OCI-LY1 (cell line): ENCODE data around the gene MRPL43.
A peak's percentile ranks its signal among the peaks of the same experiment; 100 is the strongest.

Experiments used
- H2AFZ ChIP-seq: fragments of 200-600 bp; sonication (generic), shearing (Covaris generic); 2 replicates; pipeline ENCODE4 v1.6.0; 2014; ENCODE audit warnings: antibody characterized with exemption, mild to moderate bottlenecking, low read length
- H3F3A ChIP-seq: fragments of 200-600 bp; sonication (generic), shearing (Covaris generic); 2 replicates; pipeline ENCODE4 v1.6.0; 2014; ENCODE audit warnings: mild to moderate bottlenecking, antibody characterized with exemption, low read length, moderate library complexity; ENCODE audit not compliant: insufficient read depth
- H3K27ac ChIP-seq: fragments of 200-600 bp; sonication (generic); 2 replicates; pipeline ENCODE4 v1.5.1; 2014; ENCODE audit warnings: low read length, mixed run types, mild to moderate bottlenecking, low read depth; ENCODE audit not compliant: poor library complexity, severe bottlenecking
- H3K27me3 ChIP-seq: fragments of 200-600 bp; sonication (generic); 2 replicates; pipeline ENCODE4 v1.6.0; 2014; ENCODE audit warnings: antibody characterized with exemption, mild to moderate bottlenecking, low read length, moderate library complexity; ENCODE audit not compliant: insufficient read depth
- H3K36me3 ChIP-seq: fragments of 200-600 bp; sonication (generic); 2 replicates; pipeline ENCODE4 v1.6.1; 2014; ENCODE audit warnings: mild to moderate bottlenecking, antibody characterized with exemption, low read length, moderate library complexity, mixed read lengths; ENCODE audit not compliant: insufficient read depth
- H3K4me1 ChIP-seq: fragments of 200-600 bp; sonication (generic); 2 replicates; pipeline ENCODE4 v1.5.1; 2014; ENCODE audit warnings: mild to moderate bottlenecking, low read length, moderate library complexity; ENCODE audit not compliant: insufficient read depth, severe bottlenecking
- H3K4me2 ChIP-seq: fragments of 200-600 bp; sonication (generic), shearing (Covaris generic); 2 replicates; pipeline ENCODE4 v1.6.1; 2014; ENCODE audit warnings: low read length
- H3K4me3 ChIP-seq: fragments of 200-600 bp; sonication (generic); 2 replicates; pipeline ENCODE4 v1.5.1; 2014; ENCODE audit warnings: low read length, low read depth, mild to moderate bottlenecking, mixed read lengths; ENCODE audit not compliant: poor library complexity, severe bottlenecking
- H3K79me2 ChIP-seq: fragments of 200-600 bp; shearing (Covaris generic); 2 replicates; pipeline ENCODE4 v1.6.1; 2016; ENCODE audit warnings: mixed run types, low read length, mixed read lengths; ENCODE audit not compliant: insufficient read depth
- H3K9ac ChIP-seq: fragments of 200-600 bp; sonication (generic), shearing (Covaris generic); 2 replicates; pipeline ENCODE4 v1.6.1; 2014; ENCODE audit warnings: mild to moderate bottlenecking, low read length, mixed read lengths
- H3K9me2 ChIP-seq: fragments of 200-600 bp; sonication (generic), shearing (Covaris generic); 2 replicates; pipeline ENCODE4 v1.6.1; 2014; ENCODE audit warnings: low read depth, mild to moderate bottlenecking, low read length, mixed read lengths
- H3K9me3 ChIP-seq: fragments of 200-600 bp; shearing (Covaris generic); 2 replicates; pipeline ENCODE4 v1.6.1; 2014; ENCODE audit warnings: low read length, mixed read lengths
- H4K20me1 ChIP-seq: fragments of 200-600 bp; sonication (generic), shearing (Covaris generic); 2 replicates; pipeline ENCODE4 v1.6.0; 2016; ENCODE audit warnings: mild to moderate bottlenecking, low read length; ENCODE audit not compliant: insufficient read depth
- CTCF ChIP-seq: fragments of 200-600 bp; sonication (generic), shearing (Covaris generic); IDR thresholded peaks from 2 replicates; pipeline ENCODE4 v1.5.1; 2017; ENCODE audit warnings: mild to moderate bottlenecking, antibody characterized with exemption, low read length, moderate library complexity, mixed read lengths
- EZH2 ChIP-seq: fragments of 200-600 bp; sonication (generic), shearing (Covaris generic); IDR thresholded peaks from 2 replicates; pipeline ENCODE4 v1.8.0; 2017; ENCODE audit warnings: borderline replicate concordance, mixed run types, mild to moderate bottlenecking, antibody characterized with exemption, low read length, moderate library complexity, mixed read lengths

The MRPL43 gene

GRCh38 chr10:101032637-101033224 lies 45.4 kb upstream of the MRPL43 start:
- Histone ChIP-seq H3K27me3 (0 out of 2 replicates have a peak, but pooled peaks cover 4% of the 10 kb centered on the region), H2AFZ (no peak overlapping the region), H3K27ac (no peak overlapping the region), H3K9me3 (no peaks in the 10 kb centered on the region), H3K4me3 (no peak overlapping the region), H3K9ac (no peak overlapping the region), H3F3A (no peaks in the 10 kb centered on the region), H3K4me1 (peaks cover 10% of the 10 kb centered on the region), H3K36me3 (no peaks in the 10 kb centered on the region), H4K20me1 (no peaks in the 10 kb centered on the region), H3K79me2 (no peaks in the 10 kb centered on the region), H3K4me2 (no peak overlapping the region), H3K9me2 (no peaks in the 10 kb centered on the region)
- no peak for TF ChIP-seq CTCF
- TF ChIP-seq EZH2: no peak

GRCh38 chr10:101031796-101032636 lies 44.7 kb upstream of the MRPL43 start:
- H3K9me3 ChIP-seq: no peaks in the 10 kb centered on the region
- H3K27ac ChIP-seq: no peak overlapping the region
- no peak overlapping the region for H2AFZ ChIP-seq
- H3K79me2 ChIP-seq: no peaks in the 10 kb centered on the region
- H3K9ac ChIP-seq: no peak overlapping the region; the same call in 1 of the 2 replicates
- no peaks in the 10 kb centered on the region for H3K9me2 ChIP-seq
- no peaks in the 10 kb centered on the region for H3K36me3 ChIP-seq
- no peaks in the 10 kb centered on the region for H3F3A ChIP-seq
- no peaks in the 10 kb centered on the region for H4K20me1 ChIP-seq
- H3K4me2 ChIP-seq: peak overlapping the region; percentile 58
- H3K4me1 ChIP-seq: peaks cover 10% of the 10 kb centered on the region
- TF ChIP-seq EZH2: no peak
- TF ChIP-seq CTCF: no peak
- peak overlapping the region; percentile 53 for H3K4me3 ChIP-seq
- 0 out of 2 replicates have a peak, but pooled peaks cover 4% of the 10 kb centered on the region for H3K27me3 ChIP-seq

- H3K79me2 ChIP-seq: no peaks in the 10 kb centered on the region
- no peaks in the 10 kb centered on the region for H3K9me3 ChIP-seq
- H3K4me1 ChIP-seq: peaks cover 10% of the 10 kb centered on the region
- 0 out of 2 replicates have a peak, but pooled peaks cover 4% of the 10 kb centered on the region for H3K27me3 ChIP-seq
- no peaks in the 10 kb centered on the region for H3F3A ChIP-seq
- H3K36me3 ChIP-seq: no peaks in the 10 kb centered on the region
- no peak within 1 kb of the TSS; the same call in 1 of the 2 replicates for H3K9ac ChIP-seq
- TF ChIP-seq EZH2 (no peak), CTCF (no peak)
- H3K4me2 ChIP-seq: peak within 1 kb of the TSS; percentile 58
- H4K20me1 ChIP-seq: no peaks in the 10 kb centered on the region
- no peaks in the 10 kb centered on the region for H3K9me2 ChIP-seq
- peak within 1 kb of the TSS; percentile 53 for H3K4me3 ChIP-seq
- H3K27ac ChIP-seq: no peak within 1 kb of the TSS
- no peak within 1 kb of the TSS for H2AFZ ChIP-seq
Measured at GRCh38 chr10:101031128-101031795, 44.0 kb upstream of the MRPL43 start, which contains the start of the genes PDZD7 and SFXN3. Gene PDZD7, minus strand, starts transcription at chr10:101031129. Its CDS starts 910 bp downstream, at chr10:101030219. Gene SFXN3, plus strand, starts transcription at chr10:101031234. Its CDS starts 3,461 bp downstream, at chr10:101034695.
